ENCODE measurements around the gene NOVA1.

The NOVA1 gene

GRCh38 chr14:26448181-26448855, 149.5 kb downstream of the NOVA1 start:
- no peak for DNase-seq (ENCODE audit: low read depth in 2 of 3, low spot score in 1 of 3)

- DNase-seq (ENCODE audit: low read depth in 2 of 3, low spot score in 1 of 3), result no peak
These were observed 153.0 kb downstream of the NOVA1 start for GRCh38 chr14:26444822-26445221.

DNA sequence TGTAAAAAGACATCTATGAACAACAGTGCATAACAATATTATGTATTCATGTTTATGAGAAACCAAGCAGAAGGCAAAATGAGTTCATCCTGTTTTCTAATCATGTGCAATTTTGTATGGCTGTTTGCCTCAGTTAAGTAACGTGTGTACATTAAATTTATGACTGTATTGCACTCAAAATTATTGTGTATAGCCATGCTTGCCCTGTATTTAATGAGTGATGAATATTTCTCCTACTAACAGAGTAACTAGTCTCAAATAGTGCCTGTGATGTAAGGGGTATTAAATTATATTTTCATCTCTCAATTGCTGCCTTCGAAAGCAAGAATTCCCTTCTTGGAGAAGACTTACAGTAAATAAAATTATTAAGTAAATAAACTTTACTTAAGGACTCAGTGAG, 154.2 kb downstream of the NOVA1 start:
- no peak for DNase-seq (ENCODE audit: low read depth in 2 of 3, low spot score in 1 of 3)

DNA sequence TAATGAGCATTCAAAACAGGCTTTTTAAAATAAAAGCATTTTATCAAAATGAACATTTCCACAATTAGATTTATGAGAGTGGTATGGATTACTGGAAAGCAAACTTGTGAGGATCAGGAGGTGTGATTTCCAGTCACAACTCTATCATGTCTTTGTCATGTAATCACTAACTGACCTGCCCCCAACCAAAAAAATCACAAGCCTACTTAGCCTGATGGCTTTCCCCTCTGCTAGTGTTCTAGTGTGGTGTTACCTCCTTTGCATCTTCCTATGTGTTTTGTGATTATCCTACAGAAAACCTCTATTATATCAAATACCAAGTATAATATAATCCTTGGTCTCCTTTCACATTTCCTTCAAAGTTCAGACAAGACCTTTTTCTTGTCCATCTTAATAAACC, 168.6 kb downstream of the NOVA1 start:
- DNase-seq (ENCODE audit: low read depth in 2 of 3, low spot score in 1 of 3), result no peak

DNA sequence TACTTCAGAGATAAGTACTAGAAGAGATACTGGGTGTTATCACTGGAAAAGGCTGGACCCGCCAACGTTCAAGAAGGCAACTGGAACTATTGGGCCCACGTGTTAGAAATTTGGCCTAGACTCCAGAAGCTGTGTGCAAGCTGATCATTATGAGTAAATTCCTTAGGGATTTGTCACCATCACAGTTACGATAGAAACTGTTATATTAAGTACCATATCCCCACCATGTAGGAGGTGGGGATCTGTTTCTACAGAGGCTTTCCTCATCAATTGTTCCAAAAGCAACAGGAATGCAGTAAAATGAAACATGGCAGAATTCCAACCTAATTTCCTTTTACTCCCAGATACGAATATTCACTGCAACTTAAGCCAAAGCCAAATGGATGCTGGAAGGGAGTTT, 170.7 kb downstream of the NOVA1 start:
- no peak for DNase-seq (ENCODE audit: low read depth in 2 of 3, low spot score in 1 of 3)

DNA sequence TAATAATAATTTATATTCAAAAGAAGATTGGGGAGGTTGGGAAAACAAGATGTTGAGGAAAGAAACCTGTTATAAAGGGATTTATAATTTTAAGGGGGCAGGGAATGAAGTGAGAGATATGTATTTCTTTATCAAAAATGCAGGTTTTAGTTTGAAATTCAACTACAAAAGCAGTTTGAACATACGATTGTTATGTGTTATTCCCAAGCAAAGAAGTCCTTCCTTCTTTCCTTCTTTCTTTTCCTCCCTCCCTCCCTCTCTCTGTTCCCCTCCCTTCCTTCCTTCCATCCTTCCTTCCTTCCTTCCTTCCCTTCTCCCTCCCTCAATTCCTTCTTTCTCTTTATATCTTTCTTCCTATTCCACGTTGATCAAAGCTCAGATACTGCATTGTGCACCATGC, 173.3 kb downstream of the NOVA1 start:
- DNase-seq (ENCODE audit: low read depth in 2 of 3, low spot score in 1 of 3), result no peak

DNA sequence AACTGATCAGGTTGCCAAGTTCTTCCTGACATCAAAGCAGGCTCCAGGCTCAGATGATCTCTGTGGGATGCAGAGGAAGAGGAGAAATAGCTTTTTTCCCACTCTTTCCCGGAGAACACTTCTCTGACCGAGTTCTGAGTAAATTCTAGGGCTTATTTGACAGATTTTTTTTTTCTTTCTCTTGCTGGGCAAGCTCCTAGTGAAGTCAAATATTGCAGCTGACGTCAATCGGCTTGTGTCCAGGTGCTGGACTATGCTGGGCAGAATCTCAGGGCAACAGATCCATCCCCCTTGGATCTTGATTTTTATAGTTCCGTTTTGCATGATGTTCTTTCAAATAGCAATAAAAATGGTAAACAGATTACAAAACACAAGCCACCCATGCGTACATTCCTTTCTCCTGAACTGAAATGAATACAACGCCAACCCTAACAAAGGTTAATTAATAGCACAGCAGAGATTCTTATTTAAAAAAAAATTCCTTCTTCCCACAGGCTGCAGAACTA, 182.2 kb downstream of the NOVA1 start:
- DNase-seq (ENCODE audit: low read depth in 2 of 3, low spot score in 1 of 3), result no peak

GRCh38 chr14:26414926-26415325, 182.9 kb downstream of the NOVA1 start:
- no peak for DNase-seq (ENCODE audit: low read depth in 2 of 3, low spot score in 1 of 3)

DNA sequence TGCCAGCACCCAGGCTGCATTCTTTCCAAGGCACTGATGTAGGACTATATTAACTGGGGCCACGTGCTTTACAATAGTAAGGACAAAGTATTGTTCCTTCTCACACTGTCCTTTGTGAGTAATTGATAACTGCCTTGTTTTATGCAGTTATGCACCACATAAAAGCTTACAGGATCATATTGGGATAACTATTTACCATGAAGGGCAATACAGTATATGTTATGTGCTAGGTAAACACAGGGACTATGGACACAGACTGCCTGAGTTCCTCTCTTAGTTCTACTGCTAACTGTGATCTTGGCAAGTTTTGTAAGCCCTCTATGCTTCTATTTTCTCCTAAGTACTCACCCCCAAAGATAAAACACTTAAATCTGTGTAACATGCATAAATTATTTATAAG, 183.7 kb downstream of the NOVA1 start:
- no peak for DNase-seq (ENCODE audit: low read depth in 2 of 3, low spot score in 1 of 3)

DNA sequence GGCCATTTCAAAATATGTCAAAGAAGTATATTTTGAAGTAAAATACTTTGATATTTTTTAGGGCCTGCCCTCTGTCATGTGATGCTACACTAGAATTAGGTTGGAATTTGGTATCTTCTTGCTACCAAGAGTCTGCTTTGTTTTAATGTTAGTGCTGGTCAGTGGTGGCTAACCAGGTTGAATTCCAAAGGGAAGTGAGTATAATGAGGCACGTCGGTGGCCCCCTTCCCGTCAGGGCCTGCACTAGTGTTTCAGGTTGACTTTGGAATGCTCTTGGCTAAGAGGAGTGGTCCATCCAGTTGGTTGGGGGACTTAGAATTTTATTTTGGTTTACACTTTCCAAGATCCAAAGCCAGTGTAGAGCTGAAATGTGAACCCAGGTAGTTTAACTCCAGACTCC, 185.4 kb downstream of the NOVA1 start:
- DNase-seq (ENCODE audit: low read depth in 2 of 3, low spot score in 1 of 3), result no peak

- DNase-seq (ENCODE audit: low read depth in 2 of 3, low spot score in 1 of 3), result no peak
These were observed 187.6 kb downstream of the NOVA1 start for GRCh38 chr14:26410189-26410685.

DNA sequence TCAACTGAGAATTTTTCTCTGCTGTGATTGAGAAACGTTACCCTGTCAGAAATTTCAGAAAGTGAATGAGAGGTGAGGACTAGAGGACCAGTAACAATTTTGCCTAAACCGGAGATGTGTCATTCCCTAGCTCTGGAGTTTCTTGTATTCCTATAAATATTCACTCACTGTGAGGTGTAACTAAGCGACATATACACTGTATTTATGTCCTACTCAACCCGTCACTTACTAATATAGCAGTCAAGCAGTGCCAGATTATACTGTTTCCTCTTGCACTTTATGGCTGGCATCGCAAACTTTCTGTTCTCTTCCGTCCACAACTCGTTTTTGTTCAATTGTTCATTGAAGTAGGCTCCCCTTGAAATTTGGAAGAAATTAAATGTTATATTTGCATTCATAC, 192.9 kb downstream of the NOVA1 start:
- DNase-seq (ENCODE audit: low read depth in 2 of 3, low spot score in 1 of 3), result no peak

DNA sequence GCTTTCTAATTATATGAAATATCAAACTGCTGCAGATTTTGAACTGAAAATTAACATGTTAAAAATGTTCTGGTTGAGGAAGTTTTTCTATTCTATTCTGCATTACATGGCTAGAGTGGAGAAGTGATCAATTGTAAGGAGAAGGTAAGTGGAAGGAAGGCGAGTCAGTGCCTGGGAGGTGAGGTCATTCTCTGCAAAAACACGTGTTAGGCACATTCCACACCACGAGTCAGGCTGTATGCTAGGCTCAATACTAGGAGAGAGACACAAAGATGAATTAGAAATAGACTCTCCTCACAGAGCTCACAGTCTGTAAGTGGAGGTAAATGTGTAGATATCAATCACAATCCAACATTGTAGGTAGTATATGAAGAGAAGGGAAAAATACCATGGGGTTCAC, 194.1 kb downstream of the NOVA1 start:
- no peak for DNase-seq (ENCODE audit: low read depth in 2 of 3, low spot score in 1 of 3)

DNA sequence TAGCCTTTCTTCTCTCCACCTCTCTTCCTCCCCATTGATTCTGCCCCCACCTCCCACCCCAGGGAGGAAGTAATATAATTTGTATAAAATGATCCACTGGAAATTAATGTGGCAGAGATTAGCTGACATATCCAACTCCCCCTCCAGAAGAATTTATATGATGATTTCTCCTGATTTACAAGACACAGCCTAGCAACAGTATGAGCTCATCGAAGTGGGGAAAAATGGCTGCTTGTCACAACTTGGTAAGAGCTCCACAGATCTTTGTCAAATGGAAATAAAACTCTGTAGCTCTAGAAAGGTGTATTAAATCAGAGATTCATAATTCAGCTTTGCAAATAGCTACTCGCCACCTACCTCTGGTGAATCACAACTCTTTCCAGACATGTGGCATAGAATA, 195.7 kb downstream of the NOVA1 start:
- no peak for DNase-seq (ENCODE audit: low read depth in 2 of 3, low spot score in 1 of 3)

GRCh38 chr14:26401179-26401968, 196.5 kb downstream of the NOVA1 start:
- DNase-seq (ENCODE audit: low read depth in 2 of 3, low spot score in 1 of 3), result no peak

GRCh38 chr14:26400373-26400772, 197.5 kb downstream of the NOVA1 start:
- no peak for DNase-seq (ENCODE audit: low read depth in 2 of 3, low spot score in 1 of 3)

DNA sequence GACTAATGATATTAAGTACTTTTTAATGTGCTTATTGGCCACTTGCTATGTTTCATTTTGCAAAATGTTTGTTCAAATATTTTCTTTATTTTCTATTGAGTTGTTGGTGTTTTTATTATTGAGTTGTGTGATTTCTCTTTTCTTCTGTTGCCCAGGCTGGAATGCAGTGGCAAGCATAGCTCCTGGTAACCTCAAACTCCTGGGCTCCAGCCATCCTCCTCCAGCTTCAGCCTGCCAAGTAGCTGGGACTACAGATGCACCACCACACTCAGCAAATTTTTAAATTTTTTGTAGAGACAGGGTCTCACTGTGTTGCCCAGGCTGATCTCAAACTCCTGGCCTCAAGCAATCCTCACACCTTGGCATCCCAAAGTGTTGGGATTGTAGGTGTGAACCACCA, 199.2 kb downstream of the NOVA1 start:
- DNase-seq (ENCODE audit: low read depth in 2 of 3, low spot score in 1 of 3), result no peak

All from stimulated activated CD4-positive, alpha-beta T cell treated with anti-CD3 and anti-CD28 coated beads, Interleukin-12 subunit alpha, Interleukin-12 subunit beta, amount 100 ng/mL, for 48 hours (primary cell).